NCI-H526 treated with DMSO at 0.1 percent for 48 hours (cell line): ENCODE measurements around the gene ERP44.
"Not testable (repeated sequence)": the region's sequence is repeated elsewhere in the genome, so short reads cannot be mapped to it uniquely, and the experiment has no call there.

Experiments
- DNase-seq: peaks from one replicate; lab custom pipeline; 2025; lab: John Stamatoyannopoulos, UW

ERP44 gene

DNA sequence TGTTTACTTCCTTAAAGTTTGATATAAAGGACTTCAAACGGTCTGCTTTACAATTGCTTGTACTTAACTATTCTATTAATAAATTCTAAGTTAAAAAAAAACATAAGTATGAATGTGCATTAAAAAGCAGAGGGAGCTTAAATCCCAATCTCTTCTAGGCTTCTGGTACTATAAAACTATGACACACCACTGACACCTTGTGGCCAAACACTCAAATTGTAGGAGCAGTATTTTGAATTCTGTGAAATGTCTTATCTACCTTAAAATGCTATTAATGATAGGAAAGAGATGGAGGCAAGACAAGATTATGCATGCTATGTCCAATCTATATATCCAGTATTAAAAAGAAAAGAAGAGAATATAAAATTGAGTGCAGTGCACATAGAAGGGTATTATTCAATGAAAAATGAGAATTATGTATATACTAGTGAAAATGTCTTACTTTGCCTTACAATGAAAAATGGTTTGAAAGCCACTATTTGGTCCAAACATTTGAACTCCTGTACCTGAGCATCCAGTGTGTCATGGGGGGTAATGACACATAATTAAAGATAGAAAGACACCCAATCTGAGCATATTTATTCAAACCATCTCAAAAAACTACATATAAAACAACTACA, 87.6 kb downstream of the ERP44 start:
- DNase-seq, result peak; percentile 34

DNA sequence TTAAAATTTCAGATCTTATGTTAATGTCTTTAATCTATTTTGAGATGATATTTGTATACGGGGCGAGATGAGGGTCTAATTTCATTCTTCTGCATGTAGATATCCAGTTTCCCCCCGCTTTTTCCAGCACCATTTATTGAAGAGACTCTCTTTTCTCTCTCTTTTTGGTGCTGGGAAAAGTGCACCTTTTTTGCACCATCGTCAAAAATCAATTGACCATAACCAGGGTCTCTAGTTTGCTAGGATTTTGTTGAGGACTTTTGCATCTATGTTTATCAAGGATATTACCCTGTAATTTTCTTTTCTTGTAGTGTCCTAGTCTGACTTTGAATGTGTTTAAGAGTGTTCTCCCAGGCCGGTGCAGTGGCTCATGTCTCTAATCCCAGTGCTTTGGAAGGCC, 99.0 kb downstream of the ERP44 start:
- DNase-seq, result no peak

DNA sequence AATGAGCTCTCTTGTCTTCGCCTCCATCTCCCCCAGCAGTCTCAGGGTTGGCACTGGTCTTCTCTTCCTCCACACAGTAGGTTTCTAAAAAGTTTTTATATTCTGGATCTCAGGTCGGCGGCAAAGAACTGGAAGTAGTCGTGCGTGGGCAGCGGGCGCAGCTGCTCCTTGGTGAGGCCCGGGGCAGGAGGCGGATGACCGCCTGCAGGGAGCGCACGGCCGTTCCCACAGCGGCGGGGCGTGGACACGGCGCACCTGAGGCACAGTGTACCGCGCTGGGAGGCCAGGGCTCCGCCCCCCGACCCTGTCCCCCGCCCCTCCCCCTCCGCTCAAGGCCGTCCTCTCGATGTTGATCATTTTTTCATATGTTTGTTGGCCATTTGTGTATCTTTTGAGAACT, 99.9 kb downstream of the ERP44 start:
- DNase-seq, result no peak

GRCh38 chr9:99998266-99998665, 100.5 kb downstream of the ERP44 start:
- no peak for DNase-seq

- not testable (repeated sequence) for DNase-seq
Observed at GRCh38 chr9:99990508-99990907, 108.3 kb downstream of the ERP44 start.

DNA sequence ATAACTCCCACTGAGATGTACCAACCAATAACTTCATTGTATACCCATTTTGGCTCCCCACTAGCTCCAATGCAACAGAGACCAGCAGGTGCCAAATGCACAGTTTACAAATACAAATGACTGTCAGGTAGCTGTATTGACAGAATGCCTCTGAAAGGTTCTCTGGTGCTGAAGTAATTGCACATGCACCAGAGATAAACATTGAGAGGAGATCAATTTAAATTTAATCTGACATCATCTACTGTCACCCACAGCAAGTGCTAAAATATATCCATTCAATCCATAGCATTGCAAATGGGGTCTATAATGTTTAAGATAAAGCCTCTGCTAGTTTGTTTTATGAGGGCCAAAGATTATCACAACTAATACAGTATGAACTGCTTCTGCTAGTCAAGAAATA, 112.2 kb downstream of the ERP44 start:
- DNase-seq, result no peak

- no peak for DNase-seq
Observed at GRCh38 chr9:99980598-99980997, 118.2 kb downstream of the ERP44 start.

DNA sequence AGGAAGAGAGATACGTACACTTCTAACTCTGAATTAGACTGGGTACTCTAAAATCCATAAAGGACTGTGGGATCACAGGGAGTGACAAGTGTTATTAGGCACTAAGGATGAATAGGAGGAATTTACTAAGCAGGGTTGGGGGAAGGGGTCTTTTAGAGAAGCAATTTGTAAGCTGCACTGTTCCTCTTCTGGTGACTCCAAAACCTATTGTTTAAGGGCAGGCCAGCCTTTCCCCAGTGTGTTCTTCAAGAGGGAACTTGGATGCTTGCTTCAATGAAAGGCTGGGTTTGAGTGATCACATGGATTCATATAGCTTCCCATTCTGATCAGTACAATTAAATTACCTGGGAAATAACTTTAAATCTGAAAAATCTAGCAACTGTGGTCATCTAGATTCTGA, 120.6 kb downstream of the ERP44 start:
- no peak for DNase-seq

DNA sequence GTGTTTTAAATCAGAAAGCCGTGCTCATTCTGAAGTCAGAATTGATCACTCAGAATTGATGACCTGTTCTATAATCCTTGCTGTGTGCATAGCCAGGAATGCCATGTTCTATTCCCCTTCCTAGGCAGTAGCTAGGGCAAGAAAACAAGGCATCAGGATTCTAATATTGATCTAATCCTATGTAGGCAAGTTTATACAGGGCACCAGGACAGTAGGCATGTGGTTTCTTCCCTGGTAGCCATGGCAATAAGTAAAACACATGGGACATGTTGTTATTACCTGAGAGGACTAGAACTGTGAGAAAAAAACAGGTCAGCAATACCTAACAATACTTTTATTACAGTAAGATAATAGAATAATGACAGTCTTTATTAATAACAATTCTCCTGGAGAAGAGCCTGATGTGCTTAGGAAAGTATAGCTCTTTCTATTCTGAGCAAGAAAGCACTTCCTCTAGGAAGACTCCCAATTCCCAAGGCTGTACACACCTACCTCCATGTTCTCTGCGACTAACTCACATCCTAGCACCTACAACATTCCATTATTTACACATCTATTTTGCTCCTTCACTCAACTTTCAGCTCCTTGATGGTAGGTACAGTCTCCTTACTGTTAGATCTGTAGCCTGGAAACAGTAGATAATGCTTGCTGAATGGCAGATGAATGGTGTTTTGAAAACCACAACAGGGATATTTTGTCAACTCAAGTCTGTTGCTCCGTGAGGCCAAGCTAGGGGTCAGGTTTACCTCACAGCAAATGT, 121.6 kb downstream of the ERP44 start:
- DNase-seq, result no peak

DNA sequence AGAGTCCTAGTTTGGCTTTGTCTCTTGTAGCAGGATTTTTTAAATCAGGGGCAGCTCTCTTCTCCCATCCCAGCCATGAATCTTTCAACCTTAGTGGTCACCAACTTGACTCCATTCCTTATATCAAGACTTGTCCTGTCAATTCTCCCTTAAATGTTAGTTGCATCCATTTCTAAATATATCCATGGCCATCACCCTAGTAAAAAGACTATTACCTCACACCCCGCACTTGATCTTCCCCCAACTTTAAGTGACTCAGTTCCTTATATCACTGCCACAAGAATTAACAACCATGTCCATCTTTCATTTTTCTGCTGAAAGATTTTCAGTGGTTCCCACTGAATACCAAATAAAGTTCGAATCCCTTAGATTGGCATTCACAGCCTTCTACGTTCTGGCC, 125.3 kb downstream of the ERP44 start:
- no peak for DNase-seq

DNA sequence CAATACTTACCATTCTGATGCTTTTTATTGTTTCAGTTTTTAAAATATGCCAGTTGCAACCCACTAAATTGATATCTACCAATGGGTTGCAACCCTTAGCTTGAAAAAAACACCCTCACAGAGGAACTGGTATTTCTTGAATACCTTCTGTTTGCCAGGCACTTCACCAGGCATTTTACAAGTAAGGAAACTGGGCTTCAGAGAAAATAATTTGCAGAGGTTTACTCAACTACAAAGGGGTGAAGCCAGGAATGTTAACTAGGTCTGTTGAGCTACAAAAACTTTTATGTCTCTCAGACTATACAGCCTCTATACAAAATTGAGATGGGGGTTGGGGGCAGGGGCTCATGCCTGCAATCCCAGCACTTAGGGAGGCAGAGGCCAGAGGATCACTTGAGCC, 127.4 kb downstream of the ERP44 start:
- DNase-seq, result no peak

GRCh38 chr9:99970481-99970880, 128.3 kb downstream of the ERP44 start:
- DNase-seq, result no peak

DNA sequence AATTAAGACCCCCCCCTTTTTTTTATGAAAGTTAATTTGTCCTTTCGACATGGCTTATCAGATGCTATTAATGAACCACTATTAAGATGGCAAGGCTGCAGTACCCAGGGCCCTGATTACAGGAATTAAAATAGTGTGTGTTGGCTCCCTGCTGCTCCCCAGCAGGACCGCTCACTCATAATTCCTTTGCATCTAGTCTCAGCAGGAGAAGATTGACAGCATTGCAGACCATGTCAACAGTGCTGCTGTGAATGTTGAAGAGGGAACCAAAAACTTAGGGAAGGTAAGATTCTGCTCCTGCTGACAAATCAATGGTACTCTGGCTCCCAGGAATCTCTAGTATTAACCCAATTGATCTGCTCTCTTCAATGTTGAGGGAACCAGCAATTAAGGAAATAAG, 131.3 kb downstream of the ERP44 start:
- no peak for DNase-seq

- no peak for DNase-seq
Observed at GRCh38 chr9:99966716-99967115, 132.1 kb downstream of the ERP44 start.

DNA sequence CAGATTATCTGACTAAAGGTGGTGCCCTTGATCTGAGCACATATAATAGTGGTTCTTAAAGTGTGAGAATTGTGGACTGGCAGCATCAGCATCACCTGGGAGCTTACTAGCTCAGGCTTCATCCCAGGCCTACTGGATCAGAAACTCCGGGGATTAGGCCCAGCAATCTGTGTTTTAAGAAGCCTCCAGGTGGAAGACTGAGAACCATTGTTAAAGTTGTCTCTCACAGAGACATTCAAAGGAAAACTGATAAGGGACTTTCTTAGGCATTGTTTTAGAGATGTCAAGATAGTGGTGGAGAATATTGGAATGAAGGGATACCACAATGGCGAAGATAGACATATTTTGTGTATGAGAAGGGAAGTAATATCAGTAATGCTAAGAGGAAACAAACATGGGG, 132.8 kb downstream of the ERP44 start:
- no peak for DNase-seq

- no peak for DNase-seq
Observed at GRCh38 chr9:99964336-99964735, 134.5 kb downstream of the ERP44 start.

- DNase-seq, result no peak
Observed at GRCh38 chr9:99962680-99963261, 136.0 kb downstream of the ERP44 start.

- DNase-seq, result no peak
Observed at GRCh38 chr9:99955606-99956005, 143.2 kb downstream of the ERP44 start.

DNA sequence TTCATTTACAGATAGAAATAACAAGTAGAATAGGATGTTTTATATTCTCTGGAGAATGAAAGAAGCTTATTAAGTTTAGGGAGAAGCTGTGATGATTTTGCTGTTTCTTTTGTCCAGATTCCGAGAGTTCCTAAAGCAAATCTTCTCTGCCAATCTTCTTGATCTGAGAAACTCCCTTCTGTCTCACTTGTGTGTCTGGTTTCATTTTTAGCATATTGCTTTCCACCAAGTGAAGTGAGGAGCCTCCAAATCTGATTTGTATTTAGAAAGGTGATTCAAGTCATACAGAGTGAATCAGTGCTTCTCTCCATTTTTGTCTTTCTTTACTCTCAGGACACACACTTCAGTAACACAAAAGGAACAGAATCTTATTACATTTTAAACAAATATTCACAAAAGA, 144.0 kb downstream of the ERP44 start:
- DNase-seq, result no peak

DNA sequence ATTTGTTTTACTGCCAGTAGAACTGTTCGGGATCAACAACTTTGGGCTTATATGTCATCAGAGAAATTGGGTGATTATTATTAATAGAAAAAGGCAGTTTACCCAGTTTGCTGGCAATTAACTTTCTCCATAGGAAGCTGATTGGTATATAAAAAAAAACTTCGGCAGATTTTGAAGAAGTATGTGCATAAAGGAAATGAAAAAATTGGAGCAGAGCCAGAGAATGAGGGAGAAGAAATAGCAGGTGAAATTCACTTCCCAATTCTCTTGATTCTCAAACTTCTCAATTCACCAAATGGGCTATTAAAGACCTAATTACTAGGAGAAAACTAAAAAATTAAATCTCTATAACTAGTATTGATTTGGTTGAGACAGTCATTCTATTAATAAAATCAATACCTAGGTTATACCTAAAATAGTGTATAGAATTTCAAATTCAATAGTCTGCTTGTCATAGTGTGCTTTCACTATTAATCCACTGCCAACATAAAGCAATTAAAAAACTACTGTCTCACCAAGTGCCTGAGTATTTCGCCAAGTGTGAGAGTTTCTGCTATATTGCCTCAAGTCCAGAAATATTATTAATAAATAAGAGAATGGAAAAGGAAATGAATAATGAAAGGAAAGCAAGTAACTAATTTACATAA, 144.8 kb downstream of the ERP44 start:
- DNase-seq, result no peak

GRCh38 chr9:99948896-99949295, 149.9 kb downstream of the ERP44 start:
- DNase-seq, result no peak

DNA sequence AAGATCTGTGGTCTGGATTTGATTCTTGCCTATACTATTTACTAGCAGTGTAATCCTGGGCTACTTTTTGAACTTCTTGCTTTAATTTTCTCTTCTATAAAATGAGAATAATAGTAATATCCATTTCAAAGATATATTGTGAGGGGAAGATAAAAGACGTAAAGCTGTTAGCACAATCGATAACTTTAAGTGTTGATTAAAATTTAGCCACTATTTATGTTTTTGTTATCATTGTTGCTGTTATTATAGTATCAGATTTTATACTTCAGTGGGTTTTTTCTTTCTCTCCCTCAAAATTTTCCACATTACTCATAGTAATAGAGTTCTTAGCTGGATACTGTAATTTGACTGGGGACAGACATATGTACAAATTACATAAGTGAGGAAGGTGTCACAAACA, 150.3 kb downstream of the ERP44 start:
- DNase-seq, result no peak

DNA sequence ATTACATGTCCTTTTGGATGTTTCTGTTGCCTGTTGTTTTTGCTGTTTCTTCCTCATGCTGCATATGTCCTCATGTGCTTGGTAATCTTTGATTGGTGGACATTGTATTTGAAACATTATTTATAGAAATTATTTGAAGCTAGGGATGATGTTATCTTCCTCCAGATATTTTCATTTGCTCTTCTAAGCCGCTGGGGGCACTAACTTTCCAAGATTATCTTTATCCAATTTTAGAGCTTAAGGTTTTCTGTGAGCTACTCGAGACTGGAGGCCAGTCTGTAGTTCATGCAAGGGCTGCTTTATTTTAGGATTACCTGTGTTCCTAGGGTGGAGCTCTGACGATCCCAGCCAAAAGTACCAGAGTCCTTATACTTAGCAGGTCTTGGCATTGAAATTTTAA, 151.4 kb downstream of the ERP44 start:
- no peak for DNase-seq
